COLO829 (cell line): ENCODE data around the gene ACKR4.
"Not testable (repeated sequence)": the region's sequence is repeated elsewhere in the genome, so short reads cannot be mapped to it uniquely, and the experiment has no call there.

Experiments
- DNase-seq: peaks from one replicate; pipeline ENCODE4 v3.0.0; 2012; ENCODE audit warnings: low spot score

Gene ACKR4

DNA sequence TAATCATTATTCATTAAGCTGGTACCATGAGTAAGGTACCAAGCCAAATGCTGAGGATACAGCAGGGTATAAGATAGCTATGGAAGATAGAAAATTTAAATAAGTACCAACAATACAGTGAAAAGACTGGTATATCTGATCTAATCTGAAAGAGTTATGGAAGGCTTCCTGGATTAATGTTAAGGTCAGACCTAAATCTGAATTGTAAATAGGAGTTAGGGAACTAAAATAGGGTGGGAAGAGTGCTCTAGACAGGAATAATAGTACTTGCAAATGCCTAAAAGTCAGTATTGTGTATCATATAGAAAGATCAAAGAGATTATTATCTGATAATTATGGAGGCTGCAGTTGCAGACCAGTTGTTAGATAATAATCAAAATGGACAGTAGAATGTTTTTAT is 2.6 kb upstream of the ACKR4 start:
- no peak for DNase-seq

DNA sequence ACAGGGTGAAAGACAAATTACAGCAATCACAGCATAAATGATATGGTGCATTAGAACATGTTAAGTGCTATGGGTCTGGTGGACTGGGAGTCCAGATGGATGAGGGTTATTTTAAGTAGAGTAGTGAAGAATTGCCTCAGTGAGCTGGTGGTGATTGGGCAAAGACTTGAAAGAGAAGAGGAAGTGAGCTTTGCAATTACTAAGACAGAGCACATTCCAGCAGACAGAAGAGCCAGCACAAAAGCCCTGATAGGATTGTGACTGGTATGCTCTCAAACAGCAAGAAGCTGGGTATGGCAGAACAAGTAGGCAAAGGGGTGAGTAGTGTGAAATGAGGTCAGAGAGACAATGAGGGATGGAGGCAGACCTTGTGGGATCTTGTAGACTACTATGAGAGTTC is 2.1 kb upstream of the ACKR4 start:
- DNase-seq: no peak

- no peak for DNase-seq
Measured at GRCh38 chr3:132596326-132596725, 744 bp upstream of the ACKR4 start.

- DNase-seq: no peak
Measured at GRCh38 chr3:132597660-132598059, 590 bp downstream of the ACKR4 start.

GRCh38 chr3:132598181-132598580 is 1.1 kb downstream of the ACKR4 start:
- no peak for DNase-seq

DNA sequence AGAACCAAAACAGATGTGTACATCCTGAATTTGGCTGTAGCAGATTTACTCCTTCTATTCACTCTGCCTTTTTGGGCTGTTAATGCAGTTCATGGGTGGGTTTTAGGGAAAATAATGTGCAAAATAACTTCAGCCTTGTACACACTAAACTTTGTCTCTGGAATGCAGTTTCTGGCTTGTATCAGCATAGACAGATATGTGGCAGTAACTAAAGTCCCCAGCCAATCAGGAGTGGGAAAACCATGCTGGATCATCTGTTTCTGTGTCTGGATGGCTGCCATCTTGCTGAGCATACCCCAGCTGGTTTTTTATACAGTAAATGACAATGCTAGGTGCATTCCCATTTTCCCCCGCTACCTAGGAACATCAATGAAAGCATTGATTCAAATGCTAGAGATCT is 3.5 kb downstream of the ACKR4 start:
- DNase-seq: not testable (repeated sequence)

GRCh38 chr3:132605374-132605792 is 8.3 kb downstream of the ACKR4 start:
- DNase-seq: no peak

DNA sequence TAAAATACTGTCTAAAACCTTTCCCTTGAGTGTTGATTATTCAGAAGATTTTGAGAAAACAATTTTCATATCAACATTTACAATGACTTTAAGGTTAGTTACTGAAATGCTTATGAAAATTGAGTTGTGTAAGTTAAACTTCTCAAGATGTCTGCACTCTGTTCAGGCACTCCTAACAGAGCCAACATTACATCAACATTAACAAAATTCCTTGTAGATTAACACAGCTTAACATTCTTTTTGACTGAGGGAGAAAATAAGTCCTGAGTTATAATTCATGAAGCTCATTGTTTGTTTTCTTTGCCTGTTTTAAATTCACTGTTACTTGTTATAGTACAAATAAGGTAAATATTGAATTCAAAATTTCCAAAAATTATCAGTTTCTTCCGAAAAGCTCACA is 9.0 kb downstream of the ACKR4 start:
- DNase-seq: no peak

DNA sequence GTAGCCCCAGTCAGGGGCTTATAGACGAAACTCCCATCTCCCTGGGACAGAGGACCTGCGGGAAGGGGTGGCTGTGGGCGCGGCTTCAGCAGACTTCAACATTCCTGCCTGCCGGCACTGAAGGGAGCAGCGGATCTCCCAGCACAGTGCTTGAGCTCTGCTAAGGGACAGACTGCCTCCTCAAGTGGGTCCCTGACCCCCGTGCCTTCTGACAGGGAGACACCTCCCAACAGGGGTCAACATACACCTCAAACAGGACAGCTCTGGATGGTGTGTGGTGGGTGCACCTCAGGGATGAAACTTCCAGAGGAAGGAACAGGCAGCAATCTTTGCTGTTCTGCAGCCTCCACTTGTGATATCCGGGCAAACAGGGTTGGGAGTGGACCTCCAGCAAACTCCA is 9.6 kb downstream of the ACKR4 start:
- DNase-seq: not testable (repeated sequence)

DNA sequence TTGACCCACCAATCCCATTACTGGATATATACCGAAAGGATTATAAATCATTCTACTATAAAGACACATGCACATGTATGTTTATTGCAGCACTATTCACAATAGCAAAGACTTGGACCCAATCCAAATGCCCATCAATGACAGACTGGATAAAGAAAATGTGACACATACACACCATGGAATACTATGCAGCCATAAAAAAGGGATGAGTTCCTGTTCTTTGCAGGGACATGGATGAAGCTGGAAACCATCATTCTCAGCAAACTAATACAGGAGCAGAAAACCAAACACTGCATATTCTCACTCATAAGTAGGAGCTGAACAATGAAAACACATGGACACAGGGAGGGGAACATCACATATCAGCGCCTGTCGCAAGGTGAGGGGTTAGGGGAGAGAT is 18.2 kb downstream of the ACKR4 start:
- DNase-seq: not testable (repeated sequence)

GRCh38 chr3:132615881-132616280 is 18.8 kb downstream of the ACKR4 start:
- DNase-seq: no peak

DNA sequence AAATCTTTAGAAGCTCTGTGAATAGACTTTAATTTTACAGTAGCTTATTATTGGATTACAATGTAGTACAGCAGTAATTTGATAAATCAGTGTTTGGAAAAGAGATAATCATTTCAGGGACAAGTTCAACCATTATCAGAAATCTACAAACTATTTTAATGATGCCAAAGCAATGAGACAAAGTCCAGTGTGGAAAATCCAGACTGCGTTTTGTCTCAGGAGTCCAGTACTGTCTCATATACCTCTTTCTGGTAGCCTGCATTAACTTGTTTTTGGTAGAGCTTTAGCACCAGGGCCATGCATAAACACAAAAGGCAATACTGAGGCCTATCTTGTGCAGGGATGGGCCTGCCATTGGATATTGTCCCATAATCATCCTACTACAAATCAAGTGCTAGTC is 19.7 kb downstream of the ACKR4 start:
- no peak for DNase-seq

DNA sequence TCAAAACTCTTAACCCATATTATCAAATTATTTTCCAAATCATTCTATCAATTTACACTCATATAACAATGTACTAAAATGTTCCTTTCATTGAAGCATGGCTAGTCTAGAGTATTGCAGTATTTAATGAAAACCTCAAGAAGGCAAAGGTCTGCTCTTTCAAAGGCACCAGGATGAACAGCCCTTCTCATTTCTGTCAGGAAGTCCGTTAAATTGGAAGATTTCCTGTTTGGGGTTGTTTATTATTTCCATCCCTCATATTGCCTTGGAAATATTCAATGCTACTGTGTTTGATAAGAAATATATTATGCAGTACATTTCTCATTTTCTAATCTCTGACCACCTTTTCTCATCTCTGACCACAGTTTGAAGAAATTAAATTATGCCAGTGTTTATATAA is 25.1 kb downstream of the ACKR4 start:
- DNase-seq: peak; percentile 25

GRCh38 chr3:132622761-132623160 is 25.7 kb downstream of the ACKR4 start:
- DNase-seq: no peak

DNA sequence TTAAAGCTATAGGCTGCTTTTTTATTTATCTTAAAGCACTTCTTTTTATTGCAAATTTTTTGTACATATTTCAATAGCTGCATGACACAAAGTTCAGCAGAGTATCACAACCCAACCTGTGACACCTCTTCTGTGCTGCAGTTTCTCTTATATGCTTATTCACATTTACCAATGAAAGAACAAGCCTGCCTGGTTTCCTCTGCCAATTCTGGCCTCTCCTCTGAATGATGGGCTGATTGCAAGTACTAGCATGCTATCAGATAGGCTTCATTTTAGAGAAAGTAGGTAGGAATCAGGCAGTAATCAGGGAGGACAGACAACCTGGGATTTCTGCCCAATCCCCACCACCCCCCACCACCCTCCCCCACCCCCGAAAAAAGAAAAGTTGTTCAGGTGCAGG is 26.6 kb downstream of the ACKR4 start:
- no peak for DNase-seq

GRCh38 chr3:132624790-132625189 is 27.7 kb downstream of the ACKR4 start:
- DNase-seq: no peak

- DNase-seq: no peak
Measured at GRCh38 chr3:132625613-132626012, 28.5 kb downstream of the ACKR4 start.

DNA sequence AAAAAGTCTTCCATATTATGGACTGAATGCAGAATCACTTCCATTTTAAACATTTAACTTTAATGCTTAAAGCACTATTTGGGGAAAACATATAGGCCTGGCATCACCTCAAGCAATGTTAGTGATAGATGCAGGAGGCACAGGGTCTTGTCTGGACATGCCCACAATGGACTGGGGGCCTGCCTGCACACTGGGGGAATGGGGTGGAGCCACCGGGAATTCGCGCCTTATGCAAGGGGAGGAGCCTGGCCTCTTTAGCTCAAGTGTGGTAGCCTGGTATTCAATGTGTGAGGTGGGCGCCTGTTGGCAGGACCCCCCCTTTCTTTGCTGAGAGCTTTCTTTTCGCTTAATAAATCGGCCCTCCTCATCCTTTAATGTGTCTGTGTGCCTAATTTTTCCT is 29.9 kb downstream of the ACKR4 start:
- DNase-seq: no peak

DNA sequence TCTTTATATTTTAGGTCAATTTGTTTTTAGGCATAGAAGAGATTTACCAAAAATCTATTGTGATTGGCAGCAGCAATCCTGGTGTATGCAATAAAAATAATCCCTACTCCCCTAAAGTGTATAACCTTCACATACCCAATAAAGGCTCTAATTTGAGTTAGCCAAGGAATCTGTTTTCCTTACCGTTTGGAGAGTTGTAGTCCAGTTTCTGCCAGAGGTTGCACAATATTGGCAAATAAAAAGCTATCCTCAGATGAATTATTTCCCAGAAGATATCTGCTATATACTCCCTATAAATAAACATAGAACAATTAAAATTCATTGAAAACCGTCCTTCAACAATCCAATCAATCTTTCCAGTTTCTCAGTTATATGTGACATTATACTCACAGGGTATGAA is 31.1 kb downstream of the ACKR4 start:
- DNase-seq: no peak

DNA sequence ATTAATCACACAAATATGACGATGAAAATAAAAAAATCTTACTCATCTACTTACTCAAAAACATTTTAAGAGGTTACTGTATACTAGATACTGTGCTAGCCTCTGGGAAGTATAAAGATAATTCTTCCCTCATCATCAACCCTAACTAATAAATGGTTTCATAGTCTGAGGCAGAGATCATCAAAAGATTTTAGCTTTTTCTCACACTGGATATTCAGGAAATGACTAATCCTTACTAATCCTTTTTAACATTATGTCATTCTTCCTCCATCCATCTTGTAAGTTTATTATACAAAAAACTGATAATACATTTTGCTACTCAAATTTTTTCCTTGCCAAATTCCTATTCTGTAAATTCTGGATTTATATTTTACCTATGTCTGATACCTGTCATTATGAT is 32.9 kb downstream of the ACKR4 start:
- peak; percentile 91 for DNase-seq

DNA sequence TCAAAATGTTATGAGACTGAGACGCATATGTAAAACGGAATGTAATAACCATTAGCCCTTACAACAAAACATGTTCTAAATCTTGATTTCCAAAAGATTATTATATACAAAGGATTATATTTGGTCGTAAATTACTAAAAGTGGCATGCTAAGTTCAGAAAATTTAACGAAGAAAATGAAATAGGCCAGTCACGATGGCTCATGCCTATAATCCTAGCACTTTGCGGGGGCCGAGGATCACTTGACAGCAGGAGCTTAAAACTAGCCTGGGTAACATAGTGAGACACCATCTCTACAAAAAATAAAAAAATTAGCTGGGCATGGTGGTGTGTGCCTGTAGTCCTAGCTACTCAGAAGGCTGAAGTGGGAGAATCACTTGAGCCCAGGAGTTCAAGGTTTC is 33.5 kb downstream of the ACKR4 start:
- DNase-seq: no peak

- no peak for DNase-seq
Measured at GRCh38 chr3:132635052-132635451, 38.0 kb downstream of the ACKR4 start.

- DNase-seq: no peak
Measured at GRCh38 chr3:132637590-132637989, 40.5 kb downstream of the ACKR4 start.

GRCh38 chr3:132638706-132639105 is 41.6 kb downstream of the ACKR4 start:
- DNase-seq: no peak

GRCh38 chr3:132641427-132641826 is 44.4 kb downstream of the ACKR4 start:
- not testable (repeated sequence) for DNase-seq
